Sigmoid colon (tissue), 4 donors: Measurements from ENCODE around the gene PAXX.

Experiments
- CTCF ChIP-seq, 4 experiments: fragments of 450-650 bp in 3 of 4; fragments of 200-600 bp in 1 of 4; IDR thresholded peaks; one replicate each; pipeline ENCODE4 v1.5.1; 2016 to 2019; ENCODE audit warnings: antibody characterized with exemption in 4 of 4, mild to moderate bottlenecking in 3 of 4, moderate library complexity in 2 of 4
- EP300 ChIP-seq, 4 donors: sonication (generic); formaldehyde crosslinking; IDR thresholded peaks; one replicate each; pipeline ENCODE4 v1.6.1; 2017; ENCODE audit warnings: antibody characterized with exemption in 4 of 4
- POLR2A ChIP-seq, 2 donors: fragments of 450-650 bp; IDR thresholded peaks; one replicate each; pipeline ENCODE4 v1.6.1; 2016; ENCODE audit warnings: antibody characterized with exemption in 2 of 2, mild to moderate bottlenecking in 2 of 2, moderate library complexity in 2 of 2

GRCh38 chr9:136963341-136963740, 28.9 kb upstream of the PAXX start:
- TF ChIP-seq CTCF (IDR thresholded peaks at IDR 0.05) (no peak), POLR2A (IDR thresholded peaks at IDR 0.05) (no peak), EP300 (IDR thresholded peaks at IDR 0.05) (no peak)
